ENCODE results near the gene FNDC3A. TPM values are rescaled to one million over a fixed set of nuclear protein-coding genes. Genes with fewer than 3 reads are reported as not detected.

FNDC3A gene, protein sequence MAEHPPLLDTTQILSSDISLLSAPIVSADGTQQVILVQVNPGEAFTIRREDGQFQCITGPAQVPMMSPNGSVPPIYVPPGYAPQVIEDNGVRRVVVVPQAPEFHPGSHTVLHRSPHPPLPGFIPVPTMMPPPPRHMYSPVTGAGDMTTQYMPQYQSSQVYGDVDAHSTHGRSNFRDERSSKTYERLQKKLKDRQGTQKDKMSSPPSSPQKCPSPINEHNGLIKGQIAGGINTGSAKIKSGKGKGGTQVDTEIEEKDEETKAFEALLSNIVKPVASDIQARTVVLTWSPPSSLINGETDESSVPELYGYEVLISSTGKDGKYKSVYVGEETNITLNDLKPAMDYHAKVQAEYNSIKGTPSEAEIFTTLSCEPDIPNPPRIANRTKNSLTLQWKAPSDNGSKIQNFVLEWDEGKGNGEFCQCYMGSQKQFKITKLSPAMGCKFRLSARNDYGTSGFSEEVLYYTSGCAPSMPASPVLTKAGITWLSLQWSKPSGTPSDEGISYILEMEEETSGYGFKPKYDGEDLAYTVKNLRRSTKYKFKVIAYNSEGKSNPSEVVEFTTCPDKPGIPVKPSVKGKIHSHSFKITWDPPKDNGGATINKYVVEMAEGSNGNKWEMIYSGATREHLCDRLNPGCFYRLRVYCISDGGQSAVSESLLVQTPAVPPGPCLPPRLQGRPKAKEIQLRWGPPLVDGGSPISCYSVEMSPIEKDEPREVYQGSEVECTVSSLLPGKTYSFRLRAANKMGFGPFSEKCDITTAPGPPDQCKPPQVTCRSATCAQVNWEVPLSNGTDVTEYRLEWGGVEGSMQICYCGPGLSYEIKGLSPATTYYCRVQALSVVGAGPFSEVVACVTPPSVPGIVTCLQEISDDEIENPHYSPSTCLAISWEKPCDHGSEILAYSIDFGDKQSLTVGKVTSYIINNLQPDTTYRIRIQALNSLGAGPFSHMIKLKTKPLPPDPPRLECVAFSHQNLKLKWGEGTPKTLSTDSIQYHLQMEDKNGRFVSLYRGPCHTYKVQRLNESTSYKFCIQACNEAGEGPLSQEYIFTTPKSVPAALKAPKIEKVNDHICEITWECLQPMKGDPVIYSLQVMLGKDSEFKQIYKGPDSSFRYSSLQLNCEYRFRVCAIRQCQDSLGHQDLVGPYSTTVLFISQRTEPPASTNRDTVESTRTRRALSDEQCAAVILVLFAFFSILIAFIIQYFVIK
- total RNA-seq: 59.9 and 66.6 TPM in 2 replicates

DNA sequence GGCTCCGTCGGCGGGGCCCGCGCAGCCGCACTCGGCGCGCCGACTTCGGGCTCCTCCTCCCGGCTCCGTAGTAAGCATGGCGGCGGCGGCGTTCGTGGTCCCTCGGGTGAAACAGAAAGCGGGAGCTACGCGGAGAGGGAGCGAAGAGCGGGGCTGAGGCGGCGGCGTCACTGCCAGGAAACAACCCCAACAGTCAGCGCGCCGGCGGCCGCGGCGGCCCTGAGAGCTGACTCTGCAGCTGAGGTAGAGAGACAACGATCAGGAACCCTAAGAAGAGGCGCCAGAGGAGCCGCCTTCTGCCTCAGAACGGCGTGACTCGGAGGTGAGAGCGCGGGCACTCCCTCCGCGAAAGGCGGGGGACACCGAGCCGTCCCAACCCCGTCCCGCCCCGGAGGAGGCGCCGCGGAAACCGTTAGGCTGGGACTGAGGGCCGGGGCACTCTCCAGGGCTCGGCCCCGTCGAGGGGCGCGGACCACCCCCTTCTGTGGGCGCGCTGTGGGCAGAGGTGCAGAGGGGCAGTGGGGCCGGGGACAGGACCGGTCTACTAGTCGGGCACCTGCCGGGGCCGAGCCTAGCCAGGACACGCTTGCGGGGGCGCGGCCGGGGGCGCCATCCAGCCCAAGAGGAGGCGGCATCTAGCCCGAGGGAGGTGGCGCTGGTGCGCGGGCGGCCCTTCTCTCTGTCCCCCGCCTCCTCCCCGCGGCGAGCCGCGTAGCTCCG, at the start of gene FNDC3A:
TSS of gene FNDC3A (plus strand) at position 57 of the 720 bp plus-strand sequence. CDS start 30,279 bp downstream, outside the sequence.

DNA sequence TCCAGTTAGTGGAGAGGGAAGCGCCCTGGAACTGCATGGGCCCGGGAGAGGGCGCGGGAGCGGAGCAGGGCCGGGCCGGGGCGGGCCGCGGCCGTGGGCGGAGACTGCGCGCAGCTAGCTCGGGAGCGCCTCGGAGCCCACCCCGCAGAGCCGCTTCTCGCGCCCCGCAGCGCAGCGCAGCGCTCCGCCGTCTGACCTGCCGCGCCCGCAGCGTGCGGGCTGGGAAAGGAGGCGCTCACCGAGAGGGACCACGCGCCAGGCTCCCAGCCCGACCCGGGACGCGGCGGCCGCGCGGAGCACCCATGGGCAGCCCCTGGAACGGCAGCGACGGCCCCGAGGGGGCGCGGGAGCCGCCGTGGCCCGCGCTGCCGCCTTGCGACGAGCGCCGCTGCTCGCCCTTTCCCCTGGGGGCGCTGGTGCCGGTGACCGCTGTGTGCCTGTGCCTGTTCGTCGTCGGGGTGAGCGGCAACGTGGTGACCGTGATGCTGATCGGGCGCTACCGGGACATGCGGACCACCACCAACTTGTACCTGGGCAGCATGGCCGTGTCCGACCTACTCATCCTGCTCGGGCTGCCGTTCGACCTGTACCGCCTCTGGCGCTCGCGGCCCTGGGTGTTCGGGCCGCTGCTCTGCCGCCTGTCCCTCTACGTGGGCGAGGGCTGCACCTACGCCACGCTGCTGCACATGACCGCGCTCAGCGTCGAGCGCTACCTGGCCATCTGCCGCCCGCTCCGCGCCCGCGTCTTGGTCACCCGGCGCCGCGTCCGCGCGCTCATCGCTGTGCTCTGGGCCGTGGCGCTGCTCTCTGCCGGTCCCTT, 244.5 kb downstream of the FNDC3A start, which contains the start of gene MLNR:
TSS of gene MLNR (plus strand) at position 303 of the 820 bp plus-strand sequence. CDS start at position 303, 0 bp downstream.

DNA sequence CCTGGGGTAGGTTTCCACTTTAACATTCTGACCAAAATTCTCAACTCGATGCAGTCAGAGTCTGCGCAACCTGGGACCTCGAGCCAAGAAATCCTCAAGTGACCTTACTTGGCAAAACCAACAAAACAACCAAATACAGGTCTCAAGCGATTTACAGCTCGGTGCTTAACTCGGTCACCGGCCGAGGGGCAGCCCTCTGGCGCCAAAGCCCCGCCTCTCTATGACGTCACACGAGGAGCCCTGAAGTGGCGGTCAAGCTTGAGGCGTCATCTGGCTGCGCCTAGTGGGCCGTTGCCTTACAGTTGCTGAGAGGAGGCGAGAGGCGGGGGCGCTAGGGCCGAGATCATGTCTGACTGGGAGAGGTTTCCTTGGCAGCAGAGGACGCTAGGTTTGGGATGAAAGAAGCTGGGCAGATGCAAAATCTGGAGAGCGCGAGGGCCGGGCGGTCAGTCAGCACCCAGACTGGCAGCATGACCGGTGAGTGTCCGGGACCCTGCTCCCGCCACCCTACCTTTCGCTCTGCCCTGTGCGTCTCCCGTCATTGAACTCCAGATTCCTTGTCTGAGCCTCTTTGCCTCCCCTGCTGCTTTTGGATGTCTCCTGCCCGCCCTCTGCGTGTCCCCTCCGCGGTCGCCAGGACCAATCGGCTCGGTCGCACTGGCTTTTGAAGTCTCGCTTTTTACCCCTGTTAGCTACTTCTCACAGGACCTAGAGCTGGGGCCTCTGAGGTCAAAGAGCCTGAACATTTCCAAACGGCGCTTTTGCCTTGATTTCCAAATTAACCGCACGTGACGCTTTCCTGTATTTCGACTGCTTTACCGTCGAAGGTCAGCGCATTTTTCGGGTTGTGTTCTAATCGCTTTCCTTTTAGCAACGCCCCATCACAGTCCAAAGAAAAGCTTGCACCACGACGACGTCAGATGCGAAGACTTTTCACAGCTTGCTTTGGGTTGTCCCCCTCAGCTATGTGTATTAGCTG, 272.2 kb downstream of the FNDC3A start, which contains the start of gene CDADC1:
TSS of gene CDADC1 (plus strand) at position 283 of the 979 bp plus-strand sequence. CDS start at position 396, 113 bp downstream.

Small RNAs within 50 kb of the gene (small RNA-seq; reads per million reads assigned to genes)
- not detected for gene COX7CP1
- gene RNU6-60P: not detected
- not detected for gene RNY3P2

Other genes with a start within 250 kb of the FNDC3A start
- not detected in 2 replicates for gene MLNR, start 244.4 kb downstream of the FNDC3A start, total RNA-seq

Measured in vein endothelial cell (primary cell).